ENCODE results near the gene TANC1. TPM values are rescaled to one million over a fixed set of nuclear protein-coding genes. Genes with fewer than 3 reads are reported as not detected.

TANC1 gene
- polyA plus RNA-seq, 1 donor, result 22.2 TPM

DNA sequence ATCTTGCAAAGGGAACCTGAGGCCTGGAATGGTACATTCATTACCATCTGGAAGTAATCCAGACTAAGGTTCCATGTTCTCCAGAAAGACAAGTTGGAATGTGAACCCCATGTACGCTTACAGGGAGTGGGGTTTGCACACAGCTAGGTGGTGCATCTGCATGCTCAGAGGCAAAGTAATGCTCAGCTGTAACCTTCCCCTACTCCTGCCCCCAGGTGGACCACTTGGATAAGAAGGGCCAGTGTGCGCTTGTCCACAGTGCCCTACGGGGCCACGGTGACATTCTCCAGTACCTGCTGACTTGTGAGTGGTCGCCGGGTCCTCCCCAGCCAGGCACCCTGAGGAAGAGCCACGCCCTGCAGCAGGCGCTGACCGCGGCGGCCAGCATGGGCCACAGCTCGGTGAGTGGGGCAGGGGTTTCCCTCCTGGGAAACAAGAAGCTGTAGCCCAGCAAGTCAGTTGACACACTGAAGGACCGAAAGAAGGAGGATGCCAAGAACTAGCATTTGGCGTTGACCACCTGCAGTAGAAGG, 228.0 kb downstream of the TANC1 start:
- no peak for DNase-seq (ENCODE audit: low read depth)

DNA sequence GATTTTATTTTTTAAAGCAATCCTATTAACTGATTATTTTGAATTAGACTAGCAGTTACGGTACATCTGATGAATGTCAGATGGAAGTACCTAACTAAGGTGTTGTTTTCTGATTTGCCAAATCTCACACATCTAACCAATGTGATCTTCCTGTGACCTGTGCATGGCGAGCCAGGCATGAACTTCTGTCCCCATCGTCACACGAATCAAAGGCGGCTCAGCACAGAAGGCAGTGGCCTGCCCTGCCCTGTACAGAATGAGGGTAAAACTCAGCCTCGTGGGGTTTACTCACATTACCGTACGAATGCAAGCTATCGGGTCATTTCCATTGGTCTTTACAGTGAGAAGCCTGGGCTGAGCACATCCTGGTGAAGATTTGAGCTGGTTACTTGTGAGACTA, 230.8 kb downstream of the TANC1 start:
- DNase-seq (ENCODE audit: low read depth), result no peak

- DNase-seq (ENCODE audit: low read depth), result no peak
Observed at GRCh38 chr2:159199761-159200465, 231.5 kb downstream of the TANC1 start.

GRCh38 chr2:159200498-159200897, 232.1 kb downstream of the TANC1 start:
- no peak for DNase-seq (ENCODE audit: low read depth)

DNA sequence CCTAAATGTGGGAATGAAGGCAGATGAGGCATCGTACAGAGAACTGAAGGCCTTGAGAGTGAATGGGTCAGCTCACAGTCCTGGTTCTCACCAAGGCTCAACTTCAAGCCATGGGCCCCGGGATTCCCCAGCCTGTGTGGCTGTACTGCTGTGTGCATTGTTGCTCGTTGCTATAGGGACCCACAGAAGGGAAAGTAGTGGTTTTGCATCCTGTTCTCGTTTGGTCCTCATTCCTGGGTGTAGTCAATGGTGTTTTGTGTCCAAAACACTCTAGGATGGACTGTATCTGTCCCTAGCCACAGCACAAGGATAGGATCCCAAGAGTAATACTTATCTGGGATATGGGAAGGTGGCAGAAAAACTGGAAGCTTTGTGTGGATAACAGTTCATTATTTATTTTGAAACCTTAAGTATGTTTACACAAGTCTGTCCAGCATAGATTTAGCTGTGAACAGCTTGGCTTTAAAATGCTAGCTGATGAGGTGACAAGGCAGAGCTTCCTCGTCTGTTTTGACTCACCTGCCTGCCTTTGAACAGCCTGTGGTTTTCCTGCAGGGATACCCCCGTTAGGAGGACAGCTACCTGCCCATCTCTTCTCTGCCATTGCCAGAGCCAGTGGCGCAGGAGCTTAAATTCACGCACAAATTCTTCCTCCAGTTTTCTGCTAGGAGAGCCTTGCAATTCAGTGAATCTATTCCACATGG, 233.1 kb downstream of the TANC1 start:
- DNase-seq (ENCODE audit: low read depth), result no peak

DNA sequence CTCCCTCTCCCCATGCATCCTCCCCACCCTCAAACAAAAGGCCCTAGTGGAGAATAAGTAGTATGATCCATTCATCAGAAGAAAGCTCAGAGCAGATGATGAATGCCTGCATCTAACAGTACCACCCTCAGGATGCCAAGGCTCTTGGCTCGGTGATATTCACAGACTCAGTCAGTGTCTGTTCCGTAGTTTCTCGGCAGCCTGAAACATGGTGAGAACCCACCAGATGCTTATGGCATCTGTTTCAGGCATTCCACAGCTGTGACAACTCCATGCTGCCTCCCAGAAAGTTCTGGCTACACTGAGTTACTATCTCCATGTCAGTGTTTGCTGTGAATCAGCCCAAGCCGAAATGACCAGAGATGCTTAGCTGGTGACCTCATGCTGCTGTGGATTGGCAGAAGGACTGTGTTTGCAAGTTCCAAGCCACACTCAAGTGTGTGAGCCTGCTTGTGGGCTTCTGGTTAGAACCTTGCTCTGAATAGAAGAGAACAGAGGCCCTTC, 234.2 kb downstream of the TANC1 start:
- no peak for DNase-seq (ENCODE audit: low read depth)

- no peak for DNase-seq (ENCODE audit: low read depth)
Observed at GRCh38 chr2:159204381-159205144, 236.1 kb downstream of the TANC1 start.

- DNase-seq (ENCODE audit: low read depth), result no peak
Observed at GRCh38 chr2:159206736-159207380, 238.4 kb downstream of the TANC1 start.

GRCh38 chr2:159208438-159208837, 240.0 kb downstream of the TANC1 start:
- DNase-seq (ENCODE audit: low read depth), result no peak

GRCh38 chr2:159209341-159210306, 241.2 kb downstream of the TANC1 start:
- DNase-seq (ENCODE audit: low read depth), result no peak

DNA sequence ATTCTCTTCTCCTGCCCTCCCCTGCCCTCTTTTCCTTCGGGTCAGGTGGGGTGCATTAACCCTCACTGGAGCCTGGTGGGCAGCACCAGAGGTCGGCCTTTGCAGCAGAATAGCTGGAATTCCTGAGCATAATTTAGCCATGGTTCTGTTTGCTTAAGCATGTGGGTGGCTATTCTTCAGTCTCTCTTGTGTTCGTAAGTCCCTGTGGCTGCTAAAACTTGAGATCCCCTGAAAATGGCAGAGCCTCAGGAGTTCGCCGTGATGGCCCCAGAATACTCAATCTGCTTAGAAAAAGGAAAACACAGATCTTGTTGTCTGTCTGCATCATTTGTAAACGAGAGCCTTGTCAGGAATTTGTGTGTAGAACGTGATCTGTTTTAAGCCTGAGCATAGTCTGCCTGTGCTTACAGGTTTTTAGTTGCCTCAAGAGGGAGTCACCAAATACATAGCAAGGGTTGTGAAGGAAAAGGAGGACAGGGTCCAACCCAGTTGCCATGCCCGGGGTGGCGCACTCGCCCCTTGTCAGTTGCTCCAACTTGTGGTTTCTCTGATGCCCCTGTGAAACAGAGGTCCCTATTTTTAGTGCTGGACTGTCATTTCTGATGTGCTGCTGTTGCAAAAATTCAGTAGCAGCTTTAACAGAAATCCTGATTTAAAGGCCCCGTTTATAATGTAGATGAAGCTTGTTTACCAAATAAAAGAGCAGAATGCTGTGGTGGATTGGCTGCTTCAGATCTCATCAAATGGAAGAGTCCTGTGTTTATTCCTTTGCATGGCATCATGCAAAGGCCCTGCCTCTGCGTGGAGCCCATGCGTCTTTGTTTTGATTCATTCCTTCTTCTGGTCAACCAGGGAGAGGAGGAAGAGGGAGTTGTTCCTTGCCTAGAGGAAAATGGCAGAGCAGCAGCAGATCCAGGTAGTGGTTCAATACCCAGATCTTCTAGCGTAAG, 243.3 kb downstream of the TANC1 start:
- DNase-seq (ENCODE audit: low read depth), result no peak

- no peak for DNase-seq (ENCODE audit: low read depth)
Observed at GRCh38 chr2:159213296-159213695, 244.9 kb downstream of the TANC1 start.

DNA sequence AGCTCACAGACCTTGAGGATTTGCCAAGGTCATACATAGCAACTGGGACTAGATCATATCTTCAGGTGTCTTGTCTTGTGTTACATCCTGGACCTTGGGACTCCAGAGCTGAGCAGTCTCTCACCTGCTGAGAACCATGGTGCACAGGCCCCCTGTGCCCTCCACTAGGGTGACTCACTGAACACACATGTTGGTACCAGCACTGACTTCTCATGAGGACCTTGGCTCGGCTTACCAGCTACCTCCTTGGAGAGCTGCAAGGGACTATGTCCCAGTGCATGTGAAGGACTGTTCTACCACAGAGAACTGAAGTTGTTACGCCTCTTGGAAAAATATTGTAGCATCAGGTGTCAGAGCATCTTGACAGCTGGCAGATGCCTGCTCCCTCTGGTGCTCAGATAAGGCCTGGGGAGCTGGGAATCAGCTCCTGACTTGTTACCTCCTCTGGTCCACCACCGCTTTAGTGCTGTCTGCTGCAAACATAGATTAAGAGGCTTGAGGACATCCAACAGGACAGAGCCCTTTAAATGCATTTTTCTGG, 246.0 kb downstream of the TANC1 start:
- no peak for DNase-seq (ENCODE audit: low read depth)

DNA sequence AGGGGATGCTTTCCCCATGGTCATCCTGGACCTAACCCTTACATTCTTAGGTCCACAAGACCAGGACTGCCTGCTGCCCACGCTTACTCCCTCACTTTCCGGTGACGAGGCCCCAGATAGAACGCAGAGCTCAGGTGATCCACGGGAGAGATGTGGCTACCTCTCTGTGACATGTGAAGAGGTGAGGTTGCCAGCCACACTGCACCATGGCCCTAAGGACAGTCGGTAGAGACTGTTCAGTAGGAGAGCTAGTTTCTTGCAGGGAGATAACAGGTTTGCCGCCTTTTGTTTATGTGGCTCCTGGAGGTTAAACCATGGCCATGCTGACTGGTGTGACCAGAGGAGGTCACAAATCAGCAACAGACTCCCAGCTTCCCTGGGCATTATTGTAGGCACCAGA, 246.7 kb downstream of the TANC1 start:
- no peak for DNase-seq (ENCODE audit: low read depth)

GRCh38 chr2:159217676-159218075, 249.2 kb downstream of the TANC1 start:
- no peak for DNase-seq (ENCODE audit: low read depth)

GRCh38 chr2:159218389-159218788, 249.9 kb downstream of the TANC1 start:
- no peak for DNase-seq (ENCODE audit: low read depth)

GRCh38 chr2:159219394-159219998, 251.1 kb downstream of the TANC1 start:
- no peak for DNase-seq (ENCODE audit: low read depth)

DNA sequence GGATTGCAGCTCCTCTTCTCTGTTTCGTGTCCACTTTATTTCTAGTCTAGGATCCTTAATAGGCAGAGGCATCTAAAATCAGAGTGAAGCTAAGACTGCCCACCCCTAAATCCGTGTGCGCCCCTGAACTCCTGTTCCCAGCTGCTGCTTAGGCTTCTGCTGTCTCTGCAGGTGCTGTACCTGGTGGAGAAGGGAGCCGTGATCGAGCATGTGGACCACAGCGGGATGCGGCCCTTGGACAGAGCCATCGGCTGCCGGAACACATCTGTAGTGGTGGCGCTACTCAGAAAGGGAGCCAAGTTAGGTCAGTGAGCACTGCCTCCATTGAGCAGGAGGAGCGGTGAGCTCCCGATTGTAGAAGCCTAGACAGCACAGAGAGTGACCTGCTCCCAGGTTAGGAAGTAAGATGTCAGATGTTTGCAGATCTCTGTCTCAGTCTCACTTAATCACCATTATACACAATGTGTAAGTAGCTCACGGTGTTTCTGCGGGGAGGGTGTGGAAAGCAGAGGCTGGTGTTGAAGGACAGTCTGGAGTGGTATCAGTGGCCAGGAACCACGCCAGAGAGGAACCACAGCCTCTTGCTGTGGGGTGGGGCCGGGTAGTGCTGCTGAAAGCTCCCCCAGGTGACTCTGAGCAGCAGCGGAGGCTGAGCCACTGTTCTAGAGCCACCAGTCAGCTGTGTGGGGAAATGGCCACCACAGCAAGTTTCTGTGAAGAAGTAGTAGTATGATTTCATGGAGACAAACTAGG, 255.8 kb downstream of the TANC1 start:
- DNase-seq (ENCODE audit: low read depth), result no peak

All from forelimb muscle (tissue), 1 donor.